MCF 10A (cell line): ENCODE data around the gene HTRA2. TPM values are rescaled to one million over a fixed set of nuclear protein-coding genes. Genes with fewer than 3 reads are reported as not detected.
A peak's percentile ranks its signal among the peaks of the same experiment; 100 is the strongest.

Experiments
- BruUV-seq: library from RNA; stranded (reverse); fragments of 400-500 nt; replicated peaks from 2 replicates; lab custom pipeline; 2021; lab: Mats Ljungman, UMichigan
- CTCF ChIA-PET: fragments of 300-600 bp; sonication (Branson Sonifier 250); formaldehyde crosslinking; extraction: SDS; loops from one replicate; lab custom pipeline; 2021; ENCODE audit warnings: antibody characterized with exemption, inconsistent platforms; lab: Yijun Ruan, JAX
- POLR2A ChIA-PET: fragments of 300-600, 350-650 bp; sonication (Branson Sonifier 250); formaldehyde crosslinking; extraction: SDS; loops from one replicate; lab custom pipeline; 2020; ENCODE audit warnings: antibody characterized with exemption, inconsistent platforms; lab: Yijun Ruan, JAX
- DNase-seq: peaks from one replicate; pipeline ENCODE4 v3.0.0-alpha.2; 2018; ENCODE audit not compliant: unreplicated experiment
- H3K27ac Mint-ChIP-seq: one replicate; pipeline ENCODE4 v1.8.0; 2022; ENCODE audit warnings: mild to moderate bottlenecking, low read depth, mixed read lengths; ENCODE audit not compliant: unreplicated experiment
- H3K27me3 Mint-ChIP-seq: one replicate; pipeline ENCODE4 v1.8.0; 2022; ENCODE audit warnings: mixed read lengths; ENCODE audit not compliant: insufficient read depth, unreplicated experiment
- H3K36me3 Mint-ChIP-seq: one replicate; pipeline ENCODE4 v1.8.0; 2022; ENCODE audit warnings: mild to moderate bottlenecking, moderate library complexity, mixed read lengths; ENCODE audit not compliant: insufficient read depth, unreplicated experiment
- H3K4me1 Mint-ChIP-seq: one replicate; pipeline ENCODE4 v1.8.0; 2022; ENCODE audit warnings: mixed read lengths; ENCODE audit not compliant: insufficient read depth, unreplicated experiment
- H3K4me3 Mint-ChIP-seq: one replicate; pipeline ENCODE4 v1.8.0; 2022; ENCODE audit warnings: mild to moderate bottlenecking, moderate library complexity, mixed read lengths; ENCODE audit not compliant: unreplicated experiment
- H3K9me3 Mint-ChIP-seq: one replicate; pipeline ENCODE4 v1.8.0; 2022; ENCODE audit warnings: mixed read lengths; ENCODE audit not compliant: unreplicated experiment
- intact Hi-C: fragments of 100-400 bp; cut with micrococcal nuclease; formaldehyde crosslinking; loops from 2 replicates; pipeline ENCODE4 v1.14.1; 2022
- total RNA-seq: library from RNA; stranded (reverse); gene quantifications from 2 replicates; pipeline ENCODE4 v1.2.3, GENCODE V29; 2022
- TF ChIP-seq, protein P1 (sequence below): fragments of 200-600 bp; IDR thresholded peaks from one replicate; pipeline ENCODE4 v1.8.0; 2022; ENCODE audit warnings: antibody characterized with exemption, mild to moderate bottlenecking; ENCODE audit not compliant: unreplicated experiment

The HTRA2 gene
- total RNA-seq, 1 experiment from 2014 or later: 27.6 TPM

DNA sequence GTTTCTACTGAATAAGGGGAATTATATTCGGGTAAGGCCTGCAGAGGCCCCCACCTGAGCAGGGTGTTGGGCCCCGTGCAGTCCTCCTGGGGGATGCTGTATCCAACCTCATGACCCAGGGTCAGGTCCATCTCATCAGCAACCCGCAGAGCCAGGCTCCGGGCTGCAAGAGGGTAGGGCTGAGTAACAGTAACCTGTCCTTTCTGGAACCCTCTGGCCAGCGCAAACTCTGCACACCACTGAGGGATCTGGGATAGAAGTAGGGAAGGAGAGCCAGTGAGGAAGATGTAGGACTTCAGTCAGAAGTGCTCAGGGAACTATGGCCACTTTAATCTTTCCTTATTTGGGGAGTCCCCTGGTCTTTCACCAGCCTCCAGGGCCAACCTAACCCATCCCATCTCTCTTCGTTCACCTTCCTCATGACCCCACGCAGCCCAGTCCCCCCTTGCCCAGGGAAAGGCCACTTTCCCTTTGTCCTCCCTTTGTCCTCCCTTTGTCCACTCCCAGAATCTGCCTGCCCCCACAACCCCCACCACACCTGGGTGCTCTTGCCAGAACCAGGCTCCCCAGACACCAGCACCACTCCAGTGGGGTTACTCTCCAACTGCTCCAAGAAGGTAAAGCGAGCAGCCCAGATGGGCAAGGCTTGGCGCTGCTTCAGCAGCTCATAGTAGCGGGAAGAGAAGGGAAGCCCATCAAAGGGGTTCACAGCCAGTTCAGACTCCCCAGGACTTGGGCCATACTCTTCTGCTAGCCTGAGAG is 4.6 kb upstream of the HTRA2 start:
- BruUV-seq: no TSS peak
- ChIA-PET CTCF (interaction anchor here (0.6 kb wide), 1 partner anchor 42 kb away, joined by 3 read pairs; the partner anchor contains the start of genes CCDC142 and TTC31), POLR2A (interaction anchor here (0.7 to 8.1 kb wide), 4 partner anchors 18 to 42 kb away, joined by 3 to 135 read pairs (median 3); partner anchors contain the start of genes CCDC142, PCGF1 and TTC31)
- Mint-ChIP-seq H3K27me3 (no peaks in the 10 kb centered on the region), H3K36me3 (peaks cover 38% of the 10 kb centered on the region), H3K9me3 (no peaks in the 10 kb centered on the region), H3K4me3 (no peak overlapping the region), H3K4me1 (peaks cover 26% of the 10 kb centered on the region), H3K27ac (peak overlapping the region; percentile 91)
- intact Hi-C loops: no loop called here
- TF ChIP-seq, protein P1, sequence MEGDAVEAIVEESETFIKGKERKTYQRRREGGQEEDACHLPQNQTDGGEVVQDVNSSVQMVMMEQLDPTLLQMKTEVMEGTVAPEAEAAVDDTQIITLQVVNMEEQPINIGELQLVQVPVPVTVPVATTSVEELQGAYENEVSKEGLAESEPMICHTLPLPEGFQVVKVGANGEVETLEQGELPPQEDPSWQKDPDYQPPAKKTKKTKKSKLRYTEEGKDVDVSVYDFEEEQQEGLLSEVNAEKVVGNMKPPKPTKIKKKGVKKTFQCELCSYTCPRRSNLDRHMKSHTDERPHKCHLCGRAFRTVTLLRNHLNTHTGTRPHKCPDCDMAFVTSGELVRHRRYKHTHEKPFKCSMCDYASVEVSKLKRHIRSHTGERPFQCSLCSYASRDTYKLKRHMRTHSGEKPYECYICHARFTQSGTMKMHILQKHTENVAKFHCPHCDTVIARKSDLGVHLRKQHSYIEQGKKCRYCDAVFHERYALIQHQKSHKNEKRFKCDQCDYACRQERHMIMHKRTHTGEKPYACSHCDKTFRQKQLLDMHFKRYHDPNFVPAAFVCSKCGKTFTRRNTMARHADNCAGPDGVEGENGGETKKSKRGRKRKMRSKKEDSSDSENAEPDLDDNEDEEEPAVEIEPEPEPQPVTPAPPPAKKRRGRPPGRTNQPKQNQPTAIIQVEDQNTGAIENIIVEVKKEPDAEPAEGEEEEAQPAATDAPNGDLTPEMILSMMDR: no peak
- DNase-seq: no peak

DNA sequence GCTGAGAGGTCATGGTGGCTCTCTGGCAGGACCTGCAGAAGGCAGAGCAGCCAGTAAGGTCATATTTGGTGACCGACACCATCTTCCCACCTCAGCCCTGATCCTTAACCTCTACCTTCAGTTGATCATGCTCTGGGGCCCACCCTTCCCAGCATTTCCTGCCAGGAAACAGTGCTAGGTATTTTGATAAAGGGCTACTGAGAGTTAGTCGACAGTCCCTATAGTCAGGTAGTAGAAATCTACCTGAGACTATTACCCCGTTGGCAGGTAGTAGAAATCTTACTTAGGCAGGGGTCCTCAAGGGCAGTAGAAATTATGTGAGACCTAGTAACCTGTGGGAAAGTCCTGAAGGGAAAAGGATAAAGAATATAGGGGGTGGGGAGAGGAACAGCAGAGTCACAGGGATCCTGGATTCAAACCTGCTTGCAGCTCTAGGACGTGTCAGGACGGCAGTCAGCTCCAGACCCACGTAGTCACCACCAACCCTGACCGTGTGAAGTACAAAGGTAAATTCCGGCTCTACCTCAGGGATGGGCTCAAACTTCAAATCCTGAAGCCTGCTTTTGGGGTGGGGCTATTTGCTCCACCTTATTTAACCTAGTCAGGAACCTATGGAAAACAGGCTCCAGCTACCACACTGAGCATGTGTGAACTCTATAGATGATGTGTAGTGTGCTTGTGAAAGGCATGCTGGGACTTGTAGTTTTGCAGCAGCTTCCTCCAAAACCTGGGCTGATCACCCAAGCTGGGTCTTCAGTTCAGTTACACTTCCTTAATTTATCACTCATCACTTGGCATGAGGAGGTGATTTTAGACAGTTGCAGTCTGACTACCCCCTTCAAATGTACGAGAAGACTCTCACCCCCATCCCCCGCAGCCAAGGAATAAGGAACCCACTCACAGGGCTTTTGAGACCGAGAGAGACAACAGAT is 3.8 kb upstream of the HTRA2 start, which contains the start of gene DQX1:
Gene DQX1, minus strand, starts transcription at position 515 of the 932 bp plus-strand sequence. Its CDS starts 502 bp downstream, at position 13.
- TF ChIP-seq, protein P1: no peak
- intact Hi-C loops: no loop called here
- peaks cover 29% of the 10 kb centered on the region for H3K4me1 Mint-ChIP-seq
- peak; percentile 78 for DNase-seq
- H3K27me3 Mint-ChIP-seq: no peaks in the 10 kb centered on the region
- ChIA-PET CTCF (interaction anchor here (0.6 to 7.3 kb wide), 5 partner anchors 43 to 341 kb away, joined by 3 to 80 read pairs (median 3); partner anchors contain the start of genes CCDC142 and TTC31), POLR2A (interaction anchor here (0.7 to 8.1 kb wide), 8 partner anchors 13 to 86 kb away, joined by 3 to 135 read pairs (median 4); partner anchors contain the start of genes CCDC142, PCGF1, TTC31 and WBP1)
- peak within 1 kb of the TSS; percentile 71 for H3K4me3 Mint-ChIP-seq
- BruUV-seq: no TSS peak
- peak within 1 kb of the TSS; percentile 91 for H3K27ac Mint-ChIP-seq
- no peaks in the 10 kb centered on the region for H3K9me3 Mint-ChIP-seq
- peaks cover 38% of the 10 kb centered on the region for H3K36me3 Mint-ChIP-seq

DNA sequence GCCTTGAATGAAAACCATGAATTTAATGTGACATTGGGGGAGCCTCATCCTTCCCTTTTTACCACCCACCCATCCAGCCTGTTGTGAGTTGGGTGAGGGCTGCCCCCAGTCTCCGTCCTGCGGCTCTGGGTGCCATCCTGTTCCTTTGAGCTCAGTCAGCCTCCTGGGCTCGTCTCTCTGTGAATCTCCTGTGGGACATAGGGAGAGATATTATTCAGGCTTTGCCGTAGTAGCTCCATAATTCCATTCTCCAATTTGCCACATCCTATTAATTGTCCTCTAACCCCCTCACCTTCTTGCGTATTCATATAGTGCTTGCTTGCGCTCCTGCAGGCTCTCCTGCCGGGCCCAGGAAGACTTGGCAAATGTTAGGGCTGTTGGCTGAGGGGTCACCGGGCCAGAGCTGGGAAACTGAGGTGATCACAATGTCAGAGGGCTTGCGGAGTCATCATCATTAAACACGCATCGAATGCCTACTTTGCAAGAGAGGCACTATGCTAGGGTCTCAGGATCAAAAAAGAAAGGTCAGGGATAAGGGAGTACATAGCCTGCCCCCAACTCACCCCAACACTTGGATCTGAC is 3.0 kb upstream of the HTRA2 start:
- CTCF ChIA-PET: interaction anchor here (1.2 to 7.3 kb wide), 3 partner anchors 44 to 62 kb away, joined by 3 to 80 read pairs (median 14); partner anchors contain the start of genes CCDC142 and TTC31
- peaks cover 35% of the 10 kb centered on the region for H3K36me3 Mint-ChIP-seq
- no TSS peak for BruUV-seq
- peaks cover 31% of the 10 kb centered on the region for H3K4me1 Mint-ChIP-seq
- TF ChIP-seq, protein P1: no peak
- intact Hi-C loops: no loop called here
- no peaks in the 10 kb centered on the region for H3K9me3 Mint-ChIP-seq
- POLR2A ChIA-PET: interaction anchor here (0.8 to 8.1 kb wide), 7 partner anchors 14 to 86 kb away, joined by 3 to 135 read pairs (median 5); partner anchors contain the start of genes PCGF1 and WBP1
- H3K27ac Mint-ChIP-seq: peak overlapping the region; percentile 91
- peak overlapping the region; percentile 71 for H3K4me3 Mint-ChIP-seq
- H3K27me3 Mint-ChIP-seq: no peaks in the 10 kb centered on the region
- DNase-seq: no peak
